KMS-11 (cell line): ENCODE measurements around the gene CRAT.

Experiments used
- H2AFZ ChIP-seq: fragments of 200-600 bp; sonication (generic); 2 replicates; pipeline ENCODE4 v1.6.1; 2016; ENCODE audit warnings: antibody characterized with exemption, mixed run types, low read depth
- H3K27ac ChIP-seq: fragments of 200-600 bp; sonication (generic); 2 replicates; pipeline ENCODE4 v1.6.1; 2016; ENCODE audit warnings: mild to moderate bottlenecking, mixed run types
- H3K27me3 ChIP-seq: fragments of 200-600 bp; sonication (generic); 2 replicates; pipeline ENCODE4 v1.6.1; 2017; ENCODE audit warnings: mild to moderate bottlenecking, low read depth, mixed run types, moderate library complexity; ENCODE audit not compliant: insufficient read depth
- H3K36me3 ChIP-seq: fragments of 200-600 bp; sonication (generic); 2 replicates; pipeline ENCODE4 v1.6.1; 2017; ENCODE audit warnings: mild to moderate bottlenecking, mixed run types; ENCODE audit not compliant: insufficient read depth
- H3K4me1 ChIP-seq: fragments of 200-600 bp; sonication (generic); 2 replicates; pipeline ENCODE4 v1.6.1; 2016; ENCODE audit warnings: mild to moderate bottlenecking, low read depth, mixed run types; ENCODE audit not compliant: poor library complexity, severe bottlenecking
- H3K4me2 ChIP-seq: fragments of 200-600 bp; sonication (generic); 2 replicates; pipeline ENCODE4 v1.7.0; 2016; ENCODE audit warnings: mild to moderate bottlenecking, mixed run types
- H3K4me3 ChIP-seq: fragments of 200-600 bp; sonication (generic); IDR thresholded peaks from 2 replicates; pipeline ENCODE4 v1.6.1; 2017; ENCODE audit warnings: low read depth, low read length, mixed read lengths; ENCODE audit not compliant: insufficient read depth
- H3K79me2 ChIP-seq: fragments of 200-600 bp; sonication (generic); 2 replicates; pipeline ENCODE4 v1.6.1; 2016; ENCODE audit warnings: low read depth, mixed run types; ENCODE audit not compliant: insufficient read depth
- H3K9ac ChIP-seq: fragments of 200-600 bp; sonication (generic); 2 replicates; pipeline ENCODE4 v1.6.1; 2016; ENCODE audit warnings: mild to moderate bottlenecking, mixed run types
- H4K20me1 ChIP-seq: fragments of 200-600 bp; sonication (generic); 2 replicates; pipeline ENCODE4 v1.6.1; 2016; ENCODE audit warnings: mild to moderate bottlenecking, mixed run types; ENCODE audit not compliant: insufficient read depth
- TF ChIP-seq, protein P1 (sequence below): fragments of 200-600 bp; sonication (generic); conservative IDR thresholded peaks from 2 replicates; pipeline ENCODE4 v1.6.1; 2017; ENCODE audit warnings: low read depth, mild to moderate bottlenecking, antibody characterized with exemption, low read length, moderate library complexity, mixed read lengths

The CRAT gene

DNA sequence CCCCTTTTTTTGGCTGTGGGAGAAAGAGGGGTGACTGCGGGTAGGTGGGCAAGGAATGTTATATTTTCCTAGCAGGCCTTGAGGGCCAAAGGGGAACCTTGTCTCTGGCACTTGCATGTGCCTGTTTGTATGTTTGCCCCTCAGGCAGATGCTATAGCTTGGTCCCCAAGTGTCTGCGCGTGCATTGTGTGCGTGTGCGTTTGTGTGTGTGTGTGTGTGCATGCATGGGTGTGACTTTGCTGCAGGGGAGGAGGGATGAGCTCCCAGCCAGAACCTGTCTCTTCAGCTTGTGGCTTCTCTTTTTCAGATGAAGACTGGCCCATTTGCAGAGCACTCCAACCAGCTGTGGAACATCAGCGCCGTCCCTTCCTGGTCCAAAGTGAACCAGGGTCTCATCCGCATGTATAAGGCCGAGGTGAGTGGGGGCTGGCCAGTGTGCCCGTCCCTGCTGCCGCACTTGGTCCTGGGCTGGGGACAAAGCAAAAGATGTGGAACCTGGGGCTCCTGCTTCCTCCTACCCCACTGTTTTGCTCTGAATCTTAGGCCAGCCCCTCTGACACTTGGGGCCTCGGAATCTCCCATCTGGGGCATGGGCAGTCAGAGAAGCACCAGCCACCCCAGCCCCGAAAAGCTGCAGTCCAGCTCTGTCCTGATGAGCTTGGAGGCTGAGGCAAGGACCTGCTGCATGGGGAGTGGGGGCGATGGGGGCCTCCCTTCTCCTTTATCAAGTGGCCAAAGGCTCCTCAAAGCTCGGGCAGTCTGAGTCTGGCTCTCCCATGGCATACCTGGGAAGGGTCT, 31.7 kb upstream of the CRAT start:
- Histone ChIP-seq H3K27ac (no peak overlapping the region), H3K79me2 (peaks cover 13% of the 10 kb centered on the region; the same call in 1 of the 2 replicates), H3K4me3 (no peak overlapping the region), H3K27me3 (no peaks in the 10 kb centered on the region), H3K36me3 (no peaks in the 10 kb centered on the region), H3K9ac (no peak overlapping the region; the same call in 1 of the 2 replicates), H4K20me1 (no peaks in the 10 kb centered on the region), H2AFZ (no peak overlapping the region), H3K4me1 (peaks cover 35% of the 10 kb centered on the region), H3K4me2 (no peak overlapping the region; the same call in 1 of the 2 replicates)
- TF ChIP-seq, protein P1, sequence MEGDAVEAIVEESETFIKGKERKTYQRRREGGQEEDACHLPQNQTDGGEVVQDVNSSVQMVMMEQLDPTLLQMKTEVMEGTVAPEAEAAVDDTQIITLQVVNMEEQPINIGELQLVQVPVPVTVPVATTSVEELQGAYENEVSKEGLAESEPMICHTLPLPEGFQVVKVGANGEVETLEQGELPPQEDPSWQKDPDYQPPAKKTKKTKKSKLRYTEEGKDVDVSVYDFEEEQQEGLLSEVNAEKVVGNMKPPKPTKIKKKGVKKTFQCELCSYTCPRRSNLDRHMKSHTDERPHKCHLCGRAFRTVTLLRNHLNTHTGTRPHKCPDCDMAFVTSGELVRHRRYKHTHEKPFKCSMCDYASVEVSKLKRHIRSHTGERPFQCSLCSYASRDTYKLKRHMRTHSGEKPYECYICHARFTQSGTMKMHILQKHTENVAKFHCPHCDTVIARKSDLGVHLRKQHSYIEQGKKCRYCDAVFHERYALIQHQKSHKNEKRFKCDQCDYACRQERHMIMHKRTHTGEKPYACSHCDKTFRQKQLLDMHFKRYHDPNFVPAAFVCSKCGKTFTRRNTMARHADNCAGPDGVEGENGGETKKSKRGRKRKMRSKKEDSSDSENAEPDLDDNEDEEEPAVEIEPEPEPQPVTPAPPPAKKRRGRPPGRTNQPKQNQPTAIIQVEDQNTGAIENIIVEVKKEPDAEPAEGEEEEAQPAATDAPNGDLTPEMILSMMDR: no peak

DNA sequence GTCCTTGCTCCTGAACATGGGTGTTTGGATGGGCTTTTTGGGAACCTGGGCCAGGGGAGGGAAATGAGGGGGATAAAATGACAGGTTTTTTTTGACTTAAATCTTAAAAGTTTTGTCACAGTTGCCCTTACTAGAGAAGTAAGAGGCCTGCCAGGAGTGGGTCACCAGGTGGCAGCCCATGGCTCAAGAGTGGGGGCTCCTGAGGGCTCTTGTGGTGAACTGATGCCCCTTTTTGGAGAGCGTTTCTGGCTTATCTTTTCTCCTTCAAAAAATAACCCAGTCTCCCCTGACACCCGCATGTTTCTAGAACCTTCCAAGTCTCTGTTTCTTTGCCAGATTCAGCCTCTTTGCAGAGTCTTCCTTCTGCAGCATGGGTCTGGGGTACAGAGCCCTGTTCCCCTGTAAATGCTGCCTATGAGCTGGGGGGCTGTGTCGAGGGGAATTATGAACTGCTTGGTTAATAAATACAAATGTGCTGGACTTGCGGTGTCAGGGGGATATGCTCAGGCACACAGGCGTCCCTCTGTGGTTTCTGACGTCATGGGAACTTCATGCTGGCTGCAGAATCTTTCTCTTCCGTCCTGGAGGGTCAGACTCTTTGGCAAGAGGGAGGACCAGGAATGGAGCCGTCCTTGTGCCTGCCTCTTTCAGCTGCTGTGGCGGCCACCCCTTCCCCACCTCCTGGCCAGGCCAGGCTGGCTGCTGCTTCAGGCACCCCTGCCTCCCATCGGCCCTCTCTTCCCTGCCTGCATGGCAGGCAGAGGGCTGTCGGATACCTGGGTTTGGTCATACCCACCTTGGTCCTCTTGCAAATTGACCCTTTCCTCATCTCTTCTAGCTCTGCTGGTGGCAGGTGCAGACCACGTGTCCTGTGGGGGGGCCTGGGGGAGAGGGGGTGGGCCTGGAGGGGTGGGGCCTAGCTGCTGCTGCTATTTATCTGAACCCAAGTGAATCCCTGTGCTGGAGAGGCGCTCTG, 30.8 kb upstream of the CRAT start:
- TF ChIP-seq, protein P1: no peak
- Histone ChIP-seq H3K27me3 (no peaks in the 10 kb centered on the region), H2AFZ (no peak overlapping the region), H3K9ac (peak overlapping the region; percentile 96; the same call in 1 of the 2 replicates), H3K4me2 (peak overlapping the region; percentile 69), H3K4me1 (peaks cover 35% of the 10 kb centered on the region), H3K4me3 (no peak overlapping the region), H3K27ac (peak overlapping the region; percentile 97), H3K36me3 (no peaks in the 10 kb centered on the region), H3K79me2 (peaks cover 13% of the 10 kb centered on the region; the same call in 1 of the 2 replicates), H4K20me1 (no peaks in the 10 kb centered on the region)

DNA sequence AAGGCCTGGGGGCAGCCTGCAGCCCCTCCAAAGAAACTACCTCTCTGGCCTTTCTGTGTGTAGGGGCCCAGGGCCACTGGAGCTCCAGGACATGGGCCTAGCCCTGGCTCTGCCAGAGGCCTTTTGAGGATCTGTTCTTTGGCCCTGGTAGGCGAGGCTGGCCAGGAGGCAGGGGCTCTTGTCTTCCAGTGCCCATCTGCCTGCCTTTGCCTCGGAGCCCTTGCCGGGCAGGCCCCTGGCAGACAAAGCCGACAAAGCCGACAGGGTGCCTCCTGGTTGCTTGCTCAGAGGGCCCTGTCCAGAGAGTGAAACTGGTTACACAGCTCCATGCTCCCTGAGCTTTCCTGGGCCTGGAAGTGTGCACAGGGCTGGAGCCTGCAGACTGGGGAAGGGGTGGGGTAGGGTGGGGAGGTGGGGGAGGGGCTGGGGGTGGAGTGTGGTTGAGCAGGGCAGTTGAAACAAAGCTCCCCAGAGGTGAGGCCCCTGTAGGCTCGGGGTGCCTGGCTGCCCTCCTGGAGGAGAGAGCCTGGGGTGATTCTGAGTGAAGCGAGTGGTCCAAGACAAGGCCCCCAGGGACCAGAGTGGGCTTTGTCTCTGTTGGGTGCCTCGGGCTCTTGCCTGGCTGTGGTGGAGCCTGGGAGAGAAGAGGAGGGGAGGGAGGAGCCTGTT, 29.9 kb upstream of the CRAT start:
- Histone ChIP-seq H3K27ac (peak overlapping the region; percentile 97), H3K4me2 (peak overlapping the region; percentile 97), H3K27me3 (no peaks in the 10 kb centered on the region), H3K36me3 (no peaks in the 10 kb centered on the region), H3K4me3 (peak overlapping the region; percentile 77), H3K79me2 (peaks cover 13% of the 10 kb centered on the region; the same call in 1 of the 2 replicates), H3K9ac (peak overlapping the region; percentile 96), H2AFZ (peak overlapping the region; percentile 31; the same call in 1 of the 2 replicates), H4K20me1 (no peaks in the 10 kb centered on the region), H3K4me1 (peaks cover 35% of the 10 kb centered on the region)
- TF ChIP-seq, protein P1: no peak

DNA sequence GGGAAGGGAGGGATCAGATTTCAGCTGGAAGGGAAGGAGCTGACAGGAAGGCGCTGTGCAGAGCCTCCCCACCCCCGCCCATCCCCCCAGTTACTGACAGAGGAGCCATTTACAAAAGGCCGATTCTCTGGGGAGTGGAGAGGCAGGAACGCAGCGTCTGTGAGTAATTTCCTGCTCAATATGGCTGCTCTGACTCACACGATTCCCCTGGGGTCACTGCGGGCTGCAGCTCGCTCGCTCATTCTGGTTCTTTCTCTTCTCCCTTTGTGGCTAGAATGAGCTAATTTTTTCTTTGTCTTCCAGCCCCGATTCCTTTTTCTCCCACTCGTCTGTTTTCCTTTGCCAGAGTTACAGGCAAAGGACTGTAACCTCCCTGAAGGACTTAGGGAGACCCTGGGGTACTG, 29.4 kb upstream of the CRAT start:
- Histone ChIP-seq H3K4me1 (peaks cover 35% of the 10 kb centered on the region), H3K27ac (peak overlapping the region; percentile 97), H4K20me1 (no peaks in the 10 kb centered on the region), H2AFZ (peak overlapping the region; percentile 31), H3K4me2 (peak overlapping the region; percentile 97), H3K79me2 (peaks cover 13% of the 10 kb centered on the region; the same call in 1 of the 2 replicates), H3K4me3 (peak overlapping the region; percentile 77), H3K36me3 (no peaks in the 10 kb centered on the region), H3K9ac (peak overlapping the region; percentile 96), H3K27me3 (no peaks in the 10 kb centered on the region)
- TF ChIP-seq, protein P1: no peak
